Measurements from ENCODE around the gene LIN28B.

- no peak for TF ChIP-seq CTCF (conservative IDR thresholded peaks at IDR 0.05 in 1 of 2, IDR thresholded peaks at IDR 0.05 in 1 of 2; ENCODE audit: low read depth in 1 of 2, low read length in 2 of 2)
- no peak for TF ChIP-seq EZH2 (IDR thresholded peaks at IDR 0.05; ENCODE audit: low read length, missing control alignments)
Measured at GRCh38 chr6:105122717-105123116, 165.8 kb downstream of the LIN28B start.
